Ecto neural progenitor cell (in vitro differentiated cells): ENCODE data around the gene LTBP3.
A peak's percentile ranks its signal among the peaks of the same experiment; 100 is the strongest.

Source experiments
- DNase-seq: peaks from one replicate; pipeline ENCODE4 v3.0.0-alpha.2; 2018; ENCODE audit warnings: low spot score

Gene LTBP3

GRCh38 chr11:65554057-65554818 is 3.9 kb downstream of the LTBP3 start:
- DNase-seq, result no peak

- peak; percentile 75 for DNase-seq
Measured at GRCh38 chr11:65553301-65554001, 4.7 kb downstream of the LTBP3 start.

GRCh38 chr11:65552388-65552951 is 5.7 kb downstream of the LTBP3 start:
- DNase-seq, result no peak

GRCh38 chr11:65551572-65552387 is 6.4 kb downstream of the LTBP3 start:
- peak; percentile 69 for DNase-seq

GRCh38 chr11:65549096-65549495 is 9.1 kb downstream of the LTBP3 start:
- no peak for DNase-seq

- DNase-seq, result no peak
Measured at GRCh38 chr11:65548395-65548794, 9.8 kb downstream of the LTBP3 start.

GRCh38 chr11:65547446-65548125 is 10.6 kb downstream of the LTBP3 start:
- DNase-seq, result no peak

GRCh38 chr11:65546217-65546958 is 11.8 kb downstream of the LTBP3 start:
- DNase-seq, result peak; percentile 95

GRCh38 chr11:65545853-65546216 is 12.3 kb downstream of the LTBP3 start:
- DNase-seq, result no peak

GRCh38 chr11:65542738-65543390 is 15.3 kb downstream of the LTBP3 start:
- DNase-seq, result no peak

GRCh38 chr11:65541093-65541982 is 16.8 kb downstream of the LTBP3 start:
- no peak for DNase-seq

GRCh38 chr11:65540290-65541092 is 17.7 kb downstream of the LTBP3 start:
- peak; percentile 96 for DNase-seq

- no peak for DNase-seq
Measured at GRCh38 chr11:65539744-65540289, 18.3 kb downstream of the LTBP3 start.

- peak; percentile 73 for DNase-seq
Measured at GRCh38 chr11:65538915-65539743, 19.0 kb downstream of the LTBP3 start.

- DNase-seq, result no peak
Measured at GRCh38 chr11:65538232-65538914, 19.8 kb downstream of the LTBP3 start.

- DNase-seq, result no peak
Measured at GRCh38 chr11:65537620-65538231, 20.4 kb downstream of the LTBP3 start.

- DNase-seq, result no peak
Measured at GRCh38 chr11:65537296-65537597, 20.9 kb downstream of the LTBP3 start.
